ENCODE data around the gene APOD.

The APOD gene

GRCh38 chr3:195556390-195556789 lies 27.4 kb downstream of the APOD start:
- H3K4me3 ChIP-seq (ENCODE audit: low read depth in 1 of 5, low read length in 5 of 5) = no peak overlapping the region
- H3K27ac ChIP-seq (ENCODE audit: low read depth, low read length) = no peak overlapping the region
- H3K9ac ChIP-seq (ENCODE audit: low read length in 5 of 5) = no peak overlapping the region
- no peaks in the 10 kb centered on the region for H3K9me3 ChIP-seq (ENCODE audit: control insufficient read depth in 5 of 5, low read length in 5 of 5)
- H3K36me3 ChIP-seq (ENCODE audit: control insufficient read depth in 5 of 5, insufficient read depth in 5 of 5, low read length in 5 of 5) = no peaks in the 10 kb centered on the region
- H3K4me1 ChIP-seq (ENCODE audit: control insufficient read depth in 5 of 5, insufficient read depth in 5 of 5, low read length in 5 of 5) = peaks cover 2 to 4% (median 4%) of the 10 kb centered on the region in 5 donors
- no peaks in the 10 kb centered on the region for H3K27me3 ChIP-seq (ENCODE audit: control insufficient read depth in 5 of 5, insufficient read depth in 4 of 5, low read length in 5 of 5)

- Histone ChIP-seq H3K4me1 (ENCODE audit: control insufficient read depth in 5 of 5, insufficient read depth in 5 of 5, low read length in 5 of 5) (peaks cover 2 to 16% (median 13%) of the 10 kb centered on the region in 5 donors), H3K36me3 (ENCODE audit: control insufficient read depth in 5 of 5, insufficient read depth in 5 of 5, low read length in 5 of 5) (no peaks in the 10 kb centered on the region), H3K27me3 (ENCODE audit: control insufficient read depth in 5 of 5, insufficient read depth in 4 of 5, low read length in 5 of 5) (no peaks in the 10 kb centered on the region), H3K9ac (ENCODE audit: low read length in 5 of 5) (no peak overlapping the region), H3K27ac (ENCODE audit: low read depth, low read length) (no peak overlapping the region), H3K9me3 (ENCODE audit: control insufficient read depth in 5 of 5, low read length in 5 of 5) (no peaks in the 10 kb centered on the region), H3K4me3 (ENCODE audit: low read depth in 1 of 5, low read length in 5 of 5) (no peak overlapping the region)
These were observed 28.6 kb downstream of the APOD start for GRCh38 chr3:195555110-195555509.

GRCh38 chr3:195554458-195554857 lies 29.3 kb downstream of the APOD start:
- no peak overlapping the region for H3K27ac ChIP-seq (ENCODE audit: low read depth, low read length)
- peaks cover 2 to 19% (median 13%) of the 10 kb centered on the region in 5 donors for H3K4me1 ChIP-seq (ENCODE audit: control insufficient read depth in 5 of 5, insufficient read depth in 5 of 5, low read length in 5 of 5)
- no peaks in the 10 kb centered on the region for H3K27me3 ChIP-seq (ENCODE audit: control insufficient read depth in 5 of 5, insufficient read depth in 4 of 5, low read length in 5 of 5)
- H3K9me3 ChIP-seq (ENCODE audit: control insufficient read depth in 5 of 5, low read length in 5 of 5) = no peaks in the 10 kb centered on the region
- no peak overlapping the region for H3K4me3 ChIP-seq (ENCODE audit: low read depth in 1 of 5, low read length in 5 of 5)
- H3K9ac ChIP-seq (ENCODE audit: low read length in 5 of 5) = no peak overlapping the region
- no peaks in the 10 kb centered on the region for H3K36me3 ChIP-seq (ENCODE audit: control insufficient read depth in 5 of 5, insufficient read depth in 5 of 5, low read length in 5 of 5)

DNA sequence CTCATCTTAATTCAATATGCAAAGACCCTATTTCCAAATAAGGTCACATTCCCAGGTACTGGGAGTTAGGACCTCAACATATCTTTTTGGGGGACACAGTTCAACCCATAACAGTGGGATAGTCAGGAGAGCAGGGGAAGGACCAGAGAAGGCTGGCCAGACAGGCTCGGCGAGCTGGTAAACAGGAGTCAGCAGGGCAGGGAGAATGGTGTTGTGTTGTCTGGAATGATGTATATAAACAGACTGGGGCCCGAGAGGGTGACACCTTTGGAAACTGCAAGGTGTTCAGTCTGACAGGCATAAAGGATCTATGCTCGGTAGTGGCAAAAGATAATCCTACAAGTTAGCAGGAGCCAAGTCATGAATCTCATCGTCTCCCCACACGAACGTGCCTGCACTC lies 30.5 kb downstream of the APOD start:
- Histone ChIP-seq H3K36me3 (ENCODE audit: control insufficient read depth in 5 of 5, insufficient read depth in 5 of 5, low read length in 5 of 5) (no peaks in the 10 kb centered on the region), H3K4me3 (ENCODE audit: low read depth in 1 of 5, low read length in 5 of 5) (no peak overlapping the region), H3K27ac (ENCODE audit: low read depth, low read length) (no peak overlapping the region), H3K9ac (ENCODE audit: low read length in 5 of 5) (no peak overlapping the region), H3K4me1 (ENCODE audit: control insufficient read depth in 5 of 5, insufficient read depth in 5 of 5, low read length in 5 of 5) (peaks cover 2 to 19% (median 13%) of the 10 kb centered on the region in 5 donors), H3K27me3 (ENCODE audit: control insufficient read depth in 5 of 5, insufficient read depth in 4 of 5, low read length in 5 of 5) (no peaks in the 10 kb centered on the region), H3K9me3 (ENCODE audit: control insufficient read depth in 5 of 5, low read length in 5 of 5) (no peaks in the 10 kb centered on the region)

GRCh38 chr3:195551381-195551978 lies 32.3 kb downstream of the APOD start:
- no peaks in the 10 kb centered on the region for H3K27me3 ChIP-seq (ENCODE audit: control insufficient read depth in 5 of 5, insufficient read depth in 4 of 5, low read length in 5 of 5)
- peaks cover 2 to 19% (median 16%) of the 10 kb centered on the region in 5 donors for H3K4me1 ChIP-seq (ENCODE audit: control insufficient read depth in 5 of 5, insufficient read depth in 5 of 5, low read length in 5 of 5)
- no peaks in the 10 kb centered on the region for H3K9me3 ChIP-seq (ENCODE audit: control insufficient read depth in 5 of 5, low read length in 5 of 5)
- H3K36me3 ChIP-seq (ENCODE audit: control insufficient read depth in 5 of 5, insufficient read depth in 5 of 5, low read length in 5 of 5) = no peaks in the 10 kb centered on the region
- H3K27ac ChIP-seq (ENCODE audit: low read depth, low read length) = no peak overlapping the region
- H3K4me3 ChIP-seq (ENCODE audit: low read depth in 1 of 5, low read length in 5 of 5) = no peak overlapping the region
- no peak overlapping the region for H3K9ac ChIP-seq (ENCODE audit: low read length in 5 of 5)

- no peaks in the 10 kb centered on the region for H3K9me3 ChIP-seq (ENCODE audit: control insufficient read depth in 5 of 5, low read length in 5 of 5)
- peaks cover 2 to 25% (median 19%) of the 10 kb centered on the region in 5 donors for H3K4me1 ChIP-seq (ENCODE audit: control insufficient read depth in 5 of 5, insufficient read depth in 5 of 5, low read length in 5 of 5)
- H3K27ac ChIP-seq (ENCODE audit: low read depth, low read length) = no peak overlapping the region
- H3K36me3 ChIP-seq (ENCODE audit: control insufficient read depth in 5 of 5, insufficient read depth in 5 of 5, low read length in 5 of 5) = no peaks in the 10 kb centered on the region
- no peak overlapping the region for H3K4me3 ChIP-seq (ENCODE audit: low read depth in 1 of 5, low read length in 5 of 5)
- no peaks in the 10 kb centered on the region for H3K27me3 ChIP-seq (ENCODE audit: control insufficient read depth in 5 of 5, insufficient read depth in 4 of 5, low read length in 5 of 5)
- H3K9ac ChIP-seq (ENCODE audit: low read length in 5 of 5) = no peak overlapping the region
These were observed 33.0 kb downstream of the APOD start for GRCh38 chr3:195550723-195551122.

DNA sequence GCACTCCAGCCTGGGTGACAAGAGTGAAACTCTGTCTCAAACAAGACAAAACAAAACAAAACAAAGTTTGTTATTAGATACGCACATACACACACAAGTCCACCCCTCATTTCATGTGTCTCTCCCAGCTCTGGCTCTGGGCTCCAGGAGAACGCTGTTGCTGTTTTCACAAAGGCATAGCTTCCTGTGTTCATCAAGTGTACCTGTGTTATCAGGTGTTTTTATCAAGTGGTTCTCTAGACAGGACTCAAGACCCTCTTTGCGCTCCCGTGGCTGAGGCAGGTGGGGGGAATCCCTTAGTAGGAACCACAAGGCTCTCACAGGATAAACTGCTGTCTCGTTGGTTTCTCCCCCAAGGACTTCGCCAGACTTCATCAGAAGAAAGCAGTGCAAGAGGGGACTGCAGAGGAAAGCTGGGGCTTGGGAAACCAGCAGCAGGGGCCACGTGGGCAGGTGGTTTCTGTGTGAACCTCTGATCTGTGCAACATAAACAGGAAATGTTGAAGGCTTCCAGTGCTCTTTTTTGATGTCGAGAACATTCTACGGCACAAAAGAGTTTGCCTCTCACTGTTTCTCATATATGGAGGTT lies 33.7 kb downstream of the APOD start:
- Histone ChIP-seq H3K27me3 (ENCODE audit: control insufficient read depth in 5 of 5, insufficient read depth in 4 of 5, low read length in 5 of 5) (no peaks in the 10 kb centered on the region), H3K4me1 (ENCODE audit: control insufficient read depth in 5 of 5, insufficient read depth in 5 of 5, low read length in 5 of 5) (peaks cover 2 to 29% (median 19%) of the 10 kb centered on the region in 5 donors), H3K36me3 (ENCODE audit: control insufficient read depth in 5 of 5, insufficient read depth in 5 of 5, low read length in 5 of 5) (no peaks in the 10 kb centered on the region), H3K4me3 (ENCODE audit: low read depth in 1 of 5, low read length in 5 of 5) (no peak overlapping the region), H3K9me3 (ENCODE audit: control insufficient read depth in 5 of 5, low read length in 5 of 5) (no peaks in the 10 kb centered on the region), H3K27ac (ENCODE audit: low read depth, low read length) (no peak overlapping the region), H3K9ac (ENCODE audit: low read length in 5 of 5) (no peak overlapping the region)

DNA sequence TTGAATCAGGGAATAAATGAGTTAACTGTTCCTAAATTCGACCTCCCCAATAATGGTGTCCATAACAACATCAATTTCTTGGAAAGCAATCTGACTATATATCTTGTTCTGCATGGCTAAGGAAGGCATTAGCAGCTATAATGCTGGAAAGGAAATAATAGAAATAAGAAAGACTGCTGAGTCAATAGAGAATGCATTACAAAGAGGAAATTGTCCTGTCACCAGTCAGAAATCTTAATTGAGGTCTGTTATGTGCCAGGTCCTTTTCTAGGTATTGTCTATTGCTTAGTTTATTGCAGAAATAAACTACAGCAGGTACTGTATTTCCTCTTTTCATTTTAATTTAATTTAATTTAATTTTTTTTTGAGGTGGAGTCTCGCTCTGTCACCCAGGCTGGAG lies 34.8 kb downstream of the APOD start:
- H3K9ac ChIP-seq (ENCODE audit: low read length in 5 of 5) = no peak overlapping the region
- no peaks in the 10 kb centered on the region for H3K27me3 ChIP-seq (ENCODE audit: control insufficient read depth in 5 of 5, insufficient read depth in 4 of 5, low read length in 5 of 5)
- H3K27ac ChIP-seq (ENCODE audit: low read depth, low read length) = no peak overlapping the region
- H3K4me3 ChIP-seq (ENCODE audit: low read depth in 1 of 5, low read length in 5 of 5) = no peak overlapping the region
- no peaks in the 10 kb centered on the region for H3K9me3 ChIP-seq (ENCODE audit: control insufficient read depth in 5 of 5, low read length in 5 of 5)
- H3K4me1 ChIP-seq (ENCODE audit: control insufficient read depth in 5 of 5, insufficient read depth in 5 of 5, low read length in 5 of 5) = peaks cover 6 to 39% (median 28%) of the 10 kb centered on the region in 5 donors
- no peaks in the 10 kb centered on the region for H3K36me3 ChIP-seq (ENCODE audit: control insufficient read depth in 5 of 5, insufficient read depth in 5 of 5, low read length in 5 of 5)

DNA sequence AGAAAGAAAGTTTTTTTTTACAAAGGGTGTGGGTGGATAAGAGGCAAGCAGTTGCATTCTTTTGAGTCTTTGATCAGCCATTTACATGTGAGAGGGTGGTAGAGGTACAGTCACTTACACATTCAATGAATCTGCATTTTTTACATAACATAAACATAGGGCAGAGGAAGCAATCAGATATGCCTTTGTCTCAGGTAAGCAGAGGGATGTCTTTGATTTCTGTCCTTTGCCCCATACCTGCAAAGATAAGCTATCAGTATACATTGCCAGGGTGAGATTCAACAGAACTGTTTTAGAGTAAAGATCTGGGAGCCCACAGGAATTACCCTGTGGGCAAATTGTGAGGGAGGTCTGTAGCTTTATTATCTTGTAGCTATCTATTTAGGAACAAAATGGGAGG lies 35.2 kb downstream of the APOD start:
- no peak overlapping the region for H3K27ac ChIP-seq (ENCODE audit: low read depth, low read length)
- H3K36me3 ChIP-seq (ENCODE audit: control insufficient read depth in 5 of 5, insufficient read depth in 5 of 5, low read length in 5 of 5) = no peaks in the 10 kb centered on the region
- H3K27me3 ChIP-seq (ENCODE audit: control insufficient read depth in 5 of 5, insufficient read depth in 4 of 5, low read length in 5 of 5) = no peaks in the 10 kb centered on the region
- H3K9ac ChIP-seq (ENCODE audit: low read length in 5 of 5) = no peak overlapping the region
- H3K4me1 ChIP-seq (ENCODE audit: control insufficient read depth in 5 of 5, insufficient read depth in 5 of 5, low read length in 5 of 5) = peaks cover 6 to 44% (median 33%) of the 10 kb centered on the region in 5 donors
- H3K9me3 ChIP-seq (ENCODE audit: control insufficient read depth in 5 of 5, low read length in 5 of 5) = no peaks in the 10 kb centered on the region
- H3K4me3 ChIP-seq (ENCODE audit: low read depth in 1 of 5, low read length in 5 of 5) = no peak overlapping the region

GRCh38 chr3:195548006-195548405 lies 35.7 kb downstream of the APOD start:
- Histone ChIP-seq H3K9me3 (ENCODE audit: control insufficient read depth in 5 of 5, low read length in 5 of 5) (no peaks in the 10 kb centered on the region), H3K27ac (ENCODE audit: low read depth, low read length) (no peak overlapping the region), H3K4me1 (ENCODE audit: control insufficient read depth in 5 of 5, insufficient read depth in 5 of 5, low read length in 5 of 5) (peaks cover 6 to 46% (median 33%) of the 10 kb centered on the region in 5 donors), H3K4me3 (ENCODE audit: low read depth in 1 of 5, low read length in 5 of 5) (no peak overlapping the region), H3K36me3 (ENCODE audit: control insufficient read depth in 5 of 5, insufficient read depth in 5 of 5, low read length in 5 of 5) (no peaks in the 10 kb centered on the region), H3K27me3 (ENCODE audit: control insufficient read depth in 5 of 5, insufficient read depth in 4 of 5, low read length in 5 of 5) (no peaks in the 10 kb centered on the region), H3K9ac (ENCODE audit: low read length in 5 of 5) (no peak overlapping the region)

All from subcutaneous abdominal adipose tissue (tissue), 5 donors.